GM18498 (cell line): ENCODE data around the gene RTN4R.

Experiments used
- ATAC-seq: cut with Tn5 transposase; IDR thresholded peaks from one replicate; pipeline ENCODE4 v1.9.1; 2021; ENCODE audit warnings: mild to moderate bottlenecking, moderate library complexity; ENCODE audit not compliant: unreplicated experiment

Gene RTN4R

DNA sequence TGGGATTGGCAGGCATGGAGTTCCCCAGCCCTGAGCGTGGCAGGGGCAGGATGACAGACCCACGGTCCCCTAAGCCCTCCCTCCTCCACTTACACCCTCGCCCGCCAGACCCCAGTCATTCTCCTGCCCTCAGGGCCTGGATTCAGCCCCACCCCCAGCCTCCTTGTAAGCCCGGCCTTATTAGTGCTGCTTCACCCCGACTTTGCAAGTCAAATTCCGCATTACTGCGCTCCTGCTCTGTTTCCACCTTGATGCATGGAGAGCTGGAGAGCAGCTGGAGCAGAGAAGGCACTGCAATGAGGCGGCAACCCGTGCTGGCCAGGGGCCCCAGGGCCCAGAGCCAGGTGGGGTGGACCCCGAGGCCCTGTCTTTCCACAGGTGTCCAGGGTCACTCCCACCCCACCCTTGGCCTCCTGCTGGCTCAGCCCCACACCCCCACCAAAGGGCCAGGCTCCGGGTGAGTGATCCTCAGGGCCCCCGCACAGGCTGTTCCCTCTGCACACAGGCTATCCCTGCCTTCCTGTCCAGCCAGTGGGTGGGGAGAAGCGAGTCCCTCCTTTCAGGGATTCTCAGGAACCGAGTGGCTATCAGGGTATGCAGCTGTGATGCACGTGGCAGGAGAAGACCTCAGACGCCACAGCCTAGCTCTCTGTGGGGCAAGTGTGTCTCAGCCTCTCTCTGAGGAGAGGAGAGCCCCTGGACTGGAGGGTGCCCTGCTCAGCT lies 36.4 kb downstream of the RTN4R start:
- ATAC-seq = no peak

- ATAC-seq = no peak
Measured at GRCh38 chr22:20230777-20231420, 37.2 kb downstream of the RTN4R start.

GRCh38 chr22:20229916-20230775 lies 38.0 kb downstream of the RTN4R start:
- no peak for ATAC-seq

DNA sequence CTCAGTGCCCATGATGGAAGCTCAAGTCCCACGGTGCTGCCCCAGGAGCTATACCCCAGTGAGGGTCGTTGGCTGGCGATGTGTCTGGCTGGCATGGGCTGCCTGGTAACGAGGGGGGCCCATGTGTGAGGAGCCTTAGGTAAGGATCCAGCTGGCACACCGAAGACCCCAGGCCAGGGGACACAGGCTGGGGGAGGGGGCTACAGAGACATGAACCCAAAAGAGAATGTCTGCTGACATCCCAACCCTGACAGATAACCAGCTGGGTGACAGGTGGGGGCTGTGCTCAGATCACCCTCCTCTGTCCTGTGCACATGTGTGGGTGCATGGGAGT lies 39.2 kb downstream of the RTN4R start:
- ATAC-seq = no peak

- ATAC-seq = no peak
Measured at GRCh38 chr22:20228055-20228938, 39.8 kb downstream of the RTN4R start.

DNA sequence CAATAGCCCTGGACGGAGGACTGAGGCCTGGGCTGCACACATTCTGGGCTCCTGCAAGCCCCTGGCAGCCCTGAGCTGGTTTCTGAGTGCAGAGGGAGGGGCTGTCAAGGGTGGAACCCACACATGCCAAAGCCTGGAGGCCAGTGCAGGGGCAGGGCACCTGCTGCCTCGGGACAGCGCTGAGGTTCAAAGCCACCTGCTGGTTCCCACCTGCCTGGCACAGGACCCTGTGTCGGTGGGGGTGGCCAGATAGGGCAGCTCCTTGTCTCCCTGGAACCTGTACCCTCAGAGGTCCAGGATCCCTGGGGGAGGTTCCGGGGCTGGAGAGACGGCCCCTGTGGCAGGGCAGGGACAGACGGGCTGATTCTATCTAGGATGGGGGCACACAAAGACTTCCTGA lies 40.8 kb downstream of the RTN4R start:
- ATAC-seq = no peak

GRCh38 chr22:20226760-20227350 lies 41.3 kb downstream of the RTN4R start:
- ATAC-seq = no peak

- no peak for ATAC-seq
Measured at GRCh38 chr22:20226077-20226716, 41.9 kb downstream of the RTN4R start.

GRCh38 chr22:20225693-20225966 lies 42.5 kb downstream of the RTN4R start:
- ATAC-seq = no peak

DNA sequence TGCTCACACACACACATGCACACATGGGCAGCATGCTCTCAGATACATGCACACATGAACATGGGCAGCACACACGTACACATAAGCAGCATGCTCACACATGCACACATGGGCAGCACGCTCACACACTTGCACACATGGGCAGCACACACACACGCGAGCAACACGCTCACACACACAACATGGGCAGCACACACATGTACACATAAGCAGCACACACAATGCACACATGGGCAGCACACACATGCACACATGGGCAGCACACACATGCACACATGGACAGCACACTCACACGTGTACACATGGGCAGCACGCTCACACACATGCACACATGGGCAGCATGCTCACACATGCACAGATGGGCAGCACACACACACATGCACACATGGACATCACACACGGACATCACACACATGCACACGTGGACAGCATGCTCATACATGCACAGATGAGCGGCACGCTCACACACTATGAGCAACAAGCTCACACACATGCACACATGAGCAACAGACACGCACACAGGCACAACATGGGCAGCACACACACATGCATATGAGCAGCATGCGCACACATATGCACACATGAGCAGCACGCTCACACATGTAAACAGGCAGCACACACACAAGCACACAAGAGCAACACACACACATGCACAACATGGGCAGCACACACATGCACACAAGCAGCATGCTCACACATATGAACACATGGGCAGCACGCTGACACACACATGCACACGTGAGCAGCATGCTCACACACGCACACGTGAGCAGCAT lies 43.0 kb downstream of the RTN4R start:
- no peak for ATAC-seq

- ATAC-seq = no peak
Measured at GRCh38 chr22:20224256-20224626, 43.9 kb downstream of the RTN4R start.

GRCh38 chr22:20223421-20224255 lies 44.5 kb downstream of the RTN4R start:
- no peak for ATAC-seq

GRCh38 chr22:20222764-20223420 lies 45.2 kb downstream of the RTN4R start:
- no peak for ATAC-seq

DNA sequence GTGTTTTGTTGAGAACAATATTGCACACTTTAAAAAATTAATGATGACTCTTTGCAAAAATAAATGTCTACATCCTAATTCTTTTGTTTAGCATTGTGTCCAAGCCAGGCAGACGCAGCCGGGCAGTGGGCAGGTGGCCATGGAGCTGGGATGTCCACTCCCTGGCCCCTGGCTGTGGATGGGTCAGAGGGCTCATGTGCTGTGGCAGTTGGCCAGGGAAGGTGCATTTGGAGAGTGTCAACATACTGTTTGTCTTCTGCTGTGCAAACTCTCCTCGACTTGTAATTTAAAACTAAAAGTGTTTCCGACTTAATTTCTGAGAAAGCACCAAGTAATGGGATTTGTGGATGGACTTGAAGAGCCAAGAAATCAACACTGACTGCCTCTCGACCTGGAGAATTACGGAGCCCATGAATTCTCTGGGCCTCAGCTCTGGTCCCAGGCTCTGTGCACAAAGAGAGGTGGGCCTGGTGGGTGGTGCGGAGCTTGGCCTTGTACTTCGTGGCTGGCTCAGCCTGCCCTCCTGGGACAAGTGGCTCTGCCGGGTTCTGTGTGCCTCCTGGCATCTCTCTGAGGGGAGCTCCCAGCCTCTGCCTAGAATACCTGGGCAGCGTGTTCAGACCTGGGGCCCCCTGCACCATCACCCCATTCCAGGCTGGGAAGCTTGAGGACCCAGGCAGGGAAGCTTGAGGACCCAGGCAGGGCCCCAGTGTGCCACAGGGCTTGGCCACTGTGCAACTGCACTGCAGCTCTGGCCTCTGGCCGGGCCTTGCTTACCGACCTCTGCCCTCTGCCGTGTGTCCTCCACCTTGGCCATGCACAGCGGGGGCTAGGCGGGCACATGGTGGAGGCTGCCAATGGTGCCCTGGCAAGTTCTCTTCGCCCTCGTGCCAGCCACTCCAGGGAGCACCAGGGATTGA lies 46.4 kb downstream of the RTN4R start:
- ATAC-seq = no peak

GRCh38 chr22:20220629-20221026 lies 47.5 kb downstream of the RTN4R start:
- no peak for ATAC-seq

GRCh38 chr22:20219667-20220628 lies 48.2 kb downstream of the RTN4R start:
- no peak for ATAC-seq
